GM12891 (cell line): ENCODE data around the gene TMEM87B.

Source experiments
- PAX5 ChIP-seq: IDR thresholded peaks from 2 replicates; pipeline ENCODE4 v1.6.1; 2011; ENCODE audit warnings: low read length, moderate library complexity, mild to moderate bottlenecking; ENCODE audit not compliant: insufficient read depth, severe bottlenecking
- POLR2A ChIP-seq: IDR thresholded peaks from 2 replicates; pipeline ENCODE4 v1.6.1; 2011; ENCODE audit warnings: low read depth, low read length, control low read depth
- POLR2AphosphoS5 ChIP-seq: IDR thresholded peaks from 2 replicates; pipeline ENCODE4 v1.6.1; 2011; ENCODE audit warnings: low read depth, low read length, control low read depth

DNA sequence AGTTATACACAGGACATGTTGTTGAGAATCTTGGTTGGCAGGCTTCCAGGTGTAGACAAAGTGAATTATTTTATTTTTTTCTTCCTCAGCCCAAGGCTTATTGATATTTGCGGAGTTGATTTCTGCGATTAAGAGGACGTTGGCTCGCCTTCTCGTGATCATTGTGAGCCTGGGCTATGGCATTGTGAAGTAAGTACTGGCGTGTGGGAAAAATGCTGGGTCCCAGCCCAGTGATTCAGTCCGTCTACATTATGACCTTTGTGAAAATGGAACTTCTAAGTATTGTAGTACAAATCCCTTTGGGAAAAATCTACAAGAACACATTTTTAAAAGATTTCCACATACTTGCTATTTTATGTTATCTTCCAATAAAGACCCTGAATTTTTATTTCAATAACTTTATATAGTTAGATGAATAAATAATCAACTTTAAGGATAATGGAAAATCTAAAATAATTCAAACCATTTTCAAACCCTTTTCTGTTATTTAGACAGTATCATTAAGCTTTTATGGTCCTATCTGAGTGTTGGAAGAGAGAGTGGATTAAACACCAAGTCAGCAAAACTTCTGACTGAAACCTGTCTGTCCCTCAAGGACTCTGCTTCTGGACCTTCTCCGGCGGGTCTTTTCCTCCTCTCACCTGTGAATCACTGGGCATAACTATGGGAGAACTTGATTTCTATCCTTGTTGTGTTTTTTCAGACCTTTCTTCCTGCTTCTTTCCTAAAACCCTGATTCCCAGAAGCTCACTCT is 31.0 kb downstream of the TMEM87B start:
- TF ChIP-seq PAX5 (no peak), POLR2AphosphoS5 (no peak), POLR2A (no peak)
